GM21619 (cell line): ENCODE data around the gene TATDN2.

ENCODE experiments used
- ATAC-seq: cut with Tn5 transposase; IDR thresholded peaks from one replicate; pipeline ENCODE4 v1.9.1; 2021; ENCODE audit not compliant: unreplicated experiment

TATDN2 gene

GRCh38 chr3:10248184-10248983, at the start of gene TATDN2:
Gene TATDN2 (plus strand): TSS chr3:10248459. CDS start chr3:10249201, 742 bp downstream.
- ATAC-seq: peak; percentile 95

- ATAC-seq: peak; percentile 80
These were observed 49.3 kb upstream of the TATDN2 start for GRCh38 chr3:10198761-10199649.

GRCh38 chr3:10204921-10205320, 43.3 kb upstream of the TATDN2 start:
- no peak for ATAC-seq

GRCh38 chr3:10205451-10206165, 42.7 kb upstream of the TATDN2 start:
- ATAC-seq: no peak

- ATAC-seq: no peak
These were observed 42.1 kb upstream of the TATDN2 start for GRCh38 chr3:10206166-10206511.

GRCh38 chr3:10213156-10213792, 35.0 kb upstream of the TATDN2 start:
- ATAC-seq: no peak

GRCh38 chr3:10215578-10216368, 32.5 kb upstream of the TATDN2 start:
- ATAC-seq: no peak

- ATAC-seq: no peak
These were observed 30.9 kb upstream of the TATDN2 start for GRCh38 chr3:10217359-10217758.

GRCh38 chr3:10219737-10220136, 28.5 kb upstream of the TATDN2 start:
- ATAC-seq: no peak

GRCh38 chr3:10223676-10224639, 24.3 kb upstream of the TATDN2 start:
- ATAC-seq: peak; percentile 66

- ATAC-seq: peak; percentile 36
These were observed 23.2 kb upstream of the TATDN2 start for GRCh38 chr3:10224794-10225665.

GRCh38 chr3:10226293-10226692, 22.0 kb upstream of the TATDN2 start:
- ATAC-seq: no peak

- ATAC-seq: no peak
These were observed 19.9 kb upstream of the TATDN2 start for GRCh38 chr3:10228248-10228950.

GRCh38 chr3:10229576-10229975, 18.7 kb upstream of the TATDN2 start:
- no peak for ATAC-seq

- ATAC-seq: no peak
These were observed 16.1 kb upstream of the TATDN2 start for GRCh38 chr3:10232137-10232536.

- no peak for ATAC-seq
These were observed 14.3 kb upstream of the TATDN2 start for GRCh38 chr3:10233988-10234387.

GRCh38 chr3:10234526-10235230, 13.6 kb upstream of the TATDN2 start:
- no peak for ATAC-seq
